Calu3 (cell line): ENCODE measurements around the gene RERG. TPM values are rescaled to one million over a fixed set of nuclear protein-coding genes. Genes with fewer than 3 reads are reported as not detected.
A peak's percentile ranks its signal among the peaks of the same experiment; 100 is the strongest.

Experiments
- BruUV-seq: library from RNA; stranded (reverse); fragments of 400-500 nt; replicated peaks from 2 replicates; lab custom pipeline; 2021; lab: Mats Ljungman, UMichigan
- CTCF ChIA-PET: fragments of 300-600 bp; sonication (Branson Sonifier 250); formaldehyde crosslinking; loops from one replicate; lab custom pipeline; 2022; ENCODE audit warnings: antibody characterized with exemption; lab: Charles Lee
- DNase-seq: peaks from one replicate; pipeline ENCODE4 v3.0.0; 2022
- H3K27ac Mint-ChIP-seq: one replicate; pipeline ENCODE4 v1.8.0; 2022; ENCODE audit warnings: mixed read lengths; ENCODE audit not compliant: unreplicated experiment
- H3K27me3 Mint-ChIP-seq: one replicate; pipeline ENCODE4 v1.8.0; 2022; ENCODE audit warnings: mixed read lengths; ENCODE audit not compliant: unreplicated experiment
- H3K36me3 Mint-ChIP-seq: one replicate; pipeline ENCODE4 v1.8.0; 2022; ENCODE audit warnings: mild to moderate bottlenecking, moderate library complexity, mixed read lengths; ENCODE audit not compliant: insufficient read depth, unreplicated experiment
- H3K4me1 Mint-ChIP-seq: one replicate; pipeline ENCODE4 v1.8.0; 2022; ENCODE audit warnings: mild to moderate bottlenecking, low read depth, mixed read lengths; ENCODE audit not compliant: unreplicated experiment
- H3K4me3 Mint-ChIP-seq: one replicate; pipeline ENCODE4 v1.8.0; 2022; ENCODE audit warnings: mild to moderate bottlenecking, low read depth, moderate library complexity, mixed read lengths; ENCODE audit not compliant: unreplicated experiment
- H3K9me3 Mint-ChIP-seq: one replicate; pipeline ENCODE4 v1.8.0; 2022; ENCODE audit warnings: low read depth, mixed read lengths; ENCODE audit not compliant: unreplicated experiment
- intact Hi-C: fragments of 100-400 bp; cut with micrococcal nuclease; formaldehyde crosslinking; loops from one replicate; pipeline ENCODE4 v1.10.0; 2022; ENCODE audit not compliant: unreplicated experiment
- total RNA-seq: library from RNA; stranded (reverse); gene quantifications from 2 replicates; pipeline ENCODE4 v1.2.3, GENCODE V29; 2022
- TF ChIP-seq, protein P1 (sequence below): fragments of 200-600 bp; IDR thresholded peaks from one replicate; pipeline ENCODE4 v1.8.0; 2022; ENCODE audit warnings: antibody characterized with exemption; ENCODE audit not compliant: unreplicated experiment

Gene RERG
- total RNA-seq, 1 experiment from 2014 or later: 6.0 TPM

- intact Hi-C loops: no loop called here
- BruUV-seq: no TSS peak
- no peak for DNase-seq
- CTCF ChIA-PET: interaction anchor here (0.7 kb wide), 1 partner anchor 1835 kb away, joined by 3 read pairs; no protein-coding TSS in a partner anchor
- no peaks in the 10 kb centered on the region for H3K36me3 Mint-ChIP-seq
- no peaks in the 10 kb centered on the region for H3K9me3 Mint-ChIP-seq
- no peak overlapping the region for H3K4me3 Mint-ChIP-seq
- no peaks in the 10 kb centered on the region for H3K27me3 Mint-ChIP-seq
- TF ChIP-seq, protein P1, sequence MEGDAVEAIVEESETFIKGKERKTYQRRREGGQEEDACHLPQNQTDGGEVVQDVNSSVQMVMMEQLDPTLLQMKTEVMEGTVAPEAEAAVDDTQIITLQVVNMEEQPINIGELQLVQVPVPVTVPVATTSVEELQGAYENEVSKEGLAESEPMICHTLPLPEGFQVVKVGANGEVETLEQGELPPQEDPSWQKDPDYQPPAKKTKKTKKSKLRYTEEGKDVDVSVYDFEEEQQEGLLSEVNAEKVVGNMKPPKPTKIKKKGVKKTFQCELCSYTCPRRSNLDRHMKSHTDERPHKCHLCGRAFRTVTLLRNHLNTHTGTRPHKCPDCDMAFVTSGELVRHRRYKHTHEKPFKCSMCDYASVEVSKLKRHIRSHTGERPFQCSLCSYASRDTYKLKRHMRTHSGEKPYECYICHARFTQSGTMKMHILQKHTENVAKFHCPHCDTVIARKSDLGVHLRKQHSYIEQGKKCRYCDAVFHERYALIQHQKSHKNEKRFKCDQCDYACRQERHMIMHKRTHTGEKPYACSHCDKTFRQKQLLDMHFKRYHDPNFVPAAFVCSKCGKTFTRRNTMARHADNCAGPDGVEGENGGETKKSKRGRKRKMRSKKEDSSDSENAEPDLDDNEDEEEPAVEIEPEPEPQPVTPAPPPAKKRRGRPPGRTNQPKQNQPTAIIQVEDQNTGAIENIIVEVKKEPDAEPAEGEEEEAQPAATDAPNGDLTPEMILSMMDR: no peak
- H3K27ac Mint-ChIP-seq: no peak overlapping the region
- no peaks in the 10 kb centered on the region for H3K4me1 Mint-ChIP-seq
Observed at GRCh38 chr12:15268309-15268708, 47.1 kb upstream of the RERG start.

DNA sequence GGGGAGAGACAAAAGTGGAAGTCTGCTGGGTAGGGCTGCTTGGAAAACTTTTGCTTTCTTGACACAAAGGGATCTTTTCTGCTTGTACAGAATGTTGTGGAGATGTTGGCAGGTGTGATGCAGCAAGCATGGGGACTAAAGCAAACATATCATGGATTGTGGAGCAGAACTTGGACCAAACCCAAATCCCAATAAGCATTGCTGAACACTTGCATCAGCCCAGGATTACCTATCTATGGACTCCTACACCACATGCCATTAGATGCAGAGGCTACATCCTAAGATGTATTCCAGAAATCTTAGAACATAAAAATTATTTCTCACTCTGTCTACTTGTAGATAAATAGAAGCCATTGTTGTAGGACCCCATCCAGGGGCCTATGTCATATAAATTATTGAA lies 44.7 kb upstream of the RERG start:
- CTCF ChIA-PET: interaction anchor here (0.5 kb wide), 1 partner anchor 264 kb away, joined by 3 read pairs; no protein-coding TSS in a partner anchor
- TF ChIP-seq, protein P1: no peak
- H3K36me3 Mint-ChIP-seq: no peaks in the 10 kb centered on the region
- intact Hi-C loops: no loop called here
- H3K9me3 Mint-ChIP-seq: no peaks in the 10 kb centered on the region
- peak overlapping the region; percentile 42 for H3K27ac Mint-ChIP-seq
- no TSS peak for BruUV-seq
- DNase-seq: no peak
- no peak overlapping the region for H3K4me3 Mint-ChIP-seq
- no peaks in the 10 kb centered on the region for H3K27me3 Mint-ChIP-seq
- no peaks in the 10 kb centered on the region for H3K4me1 Mint-ChIP-seq

- CTCF ChIA-PET: no interaction called here
- TF ChIP-seq, protein P1: no peak
- Mint-ChIP-seq H3K4me1 (no peaks in the 10 kb centered on the region), H3K4me3 (no peak overlapping the region), H3K36me3 (no peaks in the 10 kb centered on the region), H3K27me3 (peaks cover 60% of the 10 kb centered on the region), H3K27ac (no peak overlapping the region), H3K9me3 (no peaks in the 10 kb centered on the region)
- no TSS peak for BruUV-seq
- intact Hi-C loops: no loop called here
- no peak for DNase-seq
Observed at GRCh38 chr12:15256761-15257160, 35.5 kb upstream of the RERG start.

- TF ChIP-seq, protein P1: no peak
- Mint-ChIP-seq H3K9me3 (no peaks in the 10 kb centered on the region), H3K36me3 (no peaks in the 10 kb centered on the region), H3K4me1 (no peaks in the 10 kb centered on the region), H3K27ac (no peak overlapping the region), H3K27me3 (peaks cover 80% of the 10 kb centered on the region), H3K4me3 (no peak overlapping the region)
- intact Hi-C loops: no loop called here
- DNase-seq: no peak
- CTCF ChIA-PET: no interaction called here
- no TSS peak for BruUV-seq
Observed at GRCh38 chr12:15253990-15254389, 32.8 kb upstream of the RERG start.
